GM15510 (cell line): ENCODE results near the gene POU2AF3.

ENCODE experiments used
- POLR2A ChIP-seq: IDR thresholded peaks from 3 replicates; pipeline ENCODE4 v1.6.1; 2011; ENCODE audit warnings: borderline replicate concordance; ENCODE audit not compliant: insufficient read length; ENCODE audit errors: extremely low read depth

Gene POU2AF3

GRCh38 chr11:111298413-111299100, at the start of gene POU2AF3:
Gene POU2AF3, plus strand, starts transcription at chr11:111298546. Its CDS starts 36 bp downstream, at chr11:111298582.
- no peak for TF ChIP-seq POLR2A

DNA sequence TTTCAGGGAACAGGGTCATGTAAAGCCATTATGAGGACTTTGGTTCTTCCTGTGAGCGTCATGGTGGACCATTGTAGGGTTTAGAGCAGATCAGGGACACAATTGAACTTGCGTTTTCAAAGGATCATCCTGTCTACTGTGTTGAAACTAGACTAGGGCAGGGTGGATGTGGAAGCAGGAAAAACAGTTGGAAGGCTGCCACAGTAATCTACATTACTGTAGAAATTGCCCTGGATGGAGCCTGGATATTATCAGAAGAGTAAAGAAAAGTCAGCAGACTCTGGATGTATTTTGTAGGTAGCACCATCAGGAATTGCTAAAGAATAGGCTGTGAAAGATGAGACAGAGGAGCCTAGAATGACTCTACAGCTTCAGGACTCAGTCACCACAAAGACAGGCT, 47.4 kb upstream of the POU2AF3 start:
- TF ChIP-seq POLR2A = no peak

- TF ChIP-seq POLR2A = no peak
Measured at GRCh38 chr11:111253131-111253530, 45.2 kb upstream of the POU2AF3 start.

DNA sequence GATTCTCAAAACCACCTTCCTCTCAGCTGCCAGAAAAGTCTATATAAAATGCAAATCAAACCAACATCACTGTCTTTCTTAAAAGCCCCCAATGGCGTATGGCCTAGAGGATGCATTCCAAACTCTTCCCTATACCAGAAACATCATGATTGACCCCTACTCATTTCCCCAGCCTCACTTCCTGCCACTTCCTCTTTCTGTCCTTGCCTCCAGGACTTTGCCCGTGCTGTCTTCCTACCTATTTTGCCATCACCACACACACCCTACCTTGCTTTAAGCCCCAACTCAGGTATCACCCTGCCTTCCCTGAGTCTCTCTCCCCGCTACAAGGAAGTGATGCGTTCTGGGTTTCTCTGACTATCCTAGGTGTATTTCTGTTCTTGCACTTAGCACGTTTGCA, 44.7 kb upstream of the POU2AF3 start:
- no peak for TF ChIP-seq POLR2A

DNA sequence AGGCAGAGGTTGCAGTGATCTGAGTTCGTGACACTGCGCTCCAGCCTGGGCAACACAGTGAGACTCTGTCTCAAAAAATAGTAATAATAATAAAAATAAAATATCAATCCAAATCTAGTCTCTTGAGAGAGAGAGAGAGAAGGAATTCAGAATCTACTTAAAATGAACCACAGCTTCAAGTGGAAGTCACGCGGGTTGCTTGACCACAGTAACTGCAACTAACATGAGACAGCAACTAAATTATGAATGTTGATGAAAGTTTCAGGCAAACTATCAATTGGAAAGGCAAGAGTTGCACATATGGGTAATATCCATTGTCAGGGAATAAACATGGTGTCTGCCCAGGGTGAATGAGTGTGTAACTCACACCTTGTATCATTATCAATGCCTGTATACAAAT, 40.3 kb upstream of the POU2AF3 start:
- no peak for TF ChIP-seq POLR2A

DNA sequence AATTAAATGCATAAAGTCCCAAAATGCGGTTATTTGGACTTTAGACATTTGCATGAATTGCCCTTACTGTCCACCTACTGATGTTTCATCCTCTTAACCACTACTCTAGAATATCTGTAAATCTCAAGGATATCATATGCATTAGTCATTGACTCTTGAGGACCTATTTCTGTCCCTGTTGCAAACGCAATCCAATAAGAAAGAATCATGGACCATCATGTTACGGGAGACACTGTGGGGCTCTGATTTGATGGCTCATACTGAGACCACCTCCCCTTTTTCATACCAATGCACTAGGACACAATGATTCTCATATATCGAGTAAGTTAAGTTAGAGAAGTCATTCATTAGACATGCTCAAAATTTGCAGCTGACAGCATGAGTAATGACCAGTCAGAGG, 38.5 kb upstream of the POU2AF3 start:
- TF ChIP-seq POLR2A = no peak

DNA sequence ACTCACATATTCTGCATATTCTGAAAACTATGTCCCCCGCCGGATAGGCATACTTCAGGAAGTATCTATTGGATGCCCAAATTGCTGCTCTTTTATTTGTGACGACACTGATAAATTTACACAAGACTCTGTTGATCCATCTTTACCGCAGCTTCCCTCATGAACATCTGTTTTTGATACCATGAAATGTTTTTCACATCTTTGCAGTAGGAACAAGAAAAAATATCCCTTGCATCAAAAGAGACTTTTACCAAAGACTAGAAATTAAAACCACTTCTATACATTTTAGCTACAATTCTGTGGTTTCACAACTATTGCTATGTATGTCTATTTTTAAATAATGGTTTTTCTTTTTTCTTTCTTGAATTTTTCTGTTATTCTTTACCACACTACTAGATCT, 37.5 kb upstream of the POU2AF3 start:
- TF ChIP-seq POLR2A = no peak

- no peak for TF ChIP-seq POLR2A
Measured at GRCh38 chr11:111264646-111265045, 33.7 kb upstream of the POU2AF3 start.

- no peak for TF ChIP-seq POLR2A
Measured at GRCh38 chr11:111265421-111265820, 32.9 kb upstream of the POU2AF3 start.

- no peak for TF ChIP-seq POLR2A
Measured at GRCh38 chr11:111269146-111269868, 29.0 kb upstream of the POU2AF3 start.

- no peak for TF ChIP-seq POLR2A
Measured at GRCh38 chr11:111272420-111272819, 25.9 kb upstream of the POU2AF3 start.

DNA sequence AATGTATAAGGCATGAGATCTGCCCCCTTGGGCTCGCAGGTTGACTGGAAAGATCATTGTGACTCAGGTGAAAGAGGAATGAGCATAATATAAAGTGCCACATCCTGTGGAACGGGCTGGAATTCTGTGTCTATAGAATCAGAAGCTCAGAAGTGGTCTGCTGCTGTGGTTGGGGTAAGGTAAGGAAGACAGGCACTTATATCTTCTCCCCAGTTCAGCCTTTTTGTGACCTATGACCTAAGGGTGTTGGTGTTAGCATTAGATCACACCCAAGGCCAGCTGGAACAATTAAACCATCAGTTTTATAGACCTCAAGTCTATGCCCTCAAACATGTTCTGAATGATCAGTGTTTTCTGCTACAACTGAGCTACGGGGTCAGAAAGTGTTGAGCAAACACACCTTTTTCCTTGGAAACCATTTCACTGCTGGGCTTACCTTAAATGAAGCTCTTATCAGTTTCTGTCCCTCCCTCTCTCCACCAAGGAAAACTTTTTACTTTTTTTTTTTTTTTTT, 15.7 kb upstream of the POU2AF3 start:
- TF ChIP-seq POLR2A = no peak

- no peak for TF ChIP-seq POLR2A
Measured at GRCh38 chr11:111283945-111284481, 14.3 kb upstream of the POU2AF3 start.

GRCh38 chr11:111285189-111286091, 12.9 kb upstream of the POU2AF3 start:
- no peak for TF ChIP-seq POLR2A

DNA sequence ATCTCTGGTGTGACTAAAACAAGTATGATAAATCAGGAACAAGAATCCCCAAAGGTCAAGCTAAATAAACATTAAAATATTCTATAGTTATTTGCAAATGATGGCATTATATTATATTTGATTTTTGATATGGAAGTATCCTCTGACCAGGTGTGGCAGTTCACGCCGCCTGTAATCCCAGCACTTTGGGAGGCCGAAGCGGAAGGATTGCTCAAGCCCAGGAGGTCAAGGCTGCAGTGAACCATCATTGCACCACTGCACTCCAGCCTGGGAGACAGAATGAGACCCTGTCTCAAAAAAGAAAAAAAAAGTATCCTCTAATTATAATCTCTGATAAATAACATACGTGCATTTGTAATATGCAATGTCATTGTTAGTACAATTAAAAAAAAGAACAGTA, 6.6 kb upstream of the POU2AF3 start:
- no peak for TF ChIP-seq POLR2A
